GM04503 (cell line): ENCODE data around the gene USP17L28.
"Not testable (repeated sequence)": the region's sequence is repeated elsewhere in the genome, so short reads cannot be mapped to it uniquely, and the experiment has no call there.

Experiments
- DNase-seq: peaks from one replicate; pipeline ENCODE4 v3.0.0-alpha.2; 2012; ENCODE audit warnings: low read depth

Gene USP17L28

GRCh38 chr4:9348593-9348992, at the start of gene USP17L28:
Gene USP17L28, plus strand, starts transcription at chr4:9348893. Its CDS starts 0 bp downstream, at chr4:9348893.
- not testable (repeated sequence) for DNase-seq

- not testable (repeated sequence) for DNase-seq
These were observed 24.5 kb upstream of the USP17L28 start for GRCh38 chr4:9324191-9324590.

GRCh38 chr4:9324865-9325264, 23.8 kb upstream of the USP17L28 start, which contains the start of gene USP17L24:
Gene USP17L24, plus strand, starts transcription at chr4:9325165. Its CDS starts 0 bp downstream, at chr4:9325165.
- DNase-seq, result not testable (repeated sequence)

GRCh38 chr4:9329611-9330010, 19.1 kb upstream of the USP17L28 start, which contains the start of gene USP17L25:
Gene USP17L25, plus strand, starts transcription at chr4:9329911. Its CDS starts 0 bp downstream, at chr4:9329911.
- not testable (repeated sequence) for DNase-seq

- DNase-seq, result not testable (repeated sequence)
These were observed 14.3 kb upstream of the USP17L28 start, which contains the start of gene USP17L26 for GRCh38 chr4:9334358-9334757. Gene USP17L26, plus strand, starts transcription at chr4:9334658. Its CDS starts 0 bp downstream, at chr4:9334658.

- DNase-seq, result not testable (repeated sequence)
These were observed 9.6 kb upstream of the USP17L28 start, which contains the start of gene USP17L5 for GRCh38 chr4:9339103-9339502. Gene USP17L5, plus strand, starts transcription at chr4:9339403. Its CDS starts 0 bp downstream, at chr4:9339403.

GRCh38 chr4:9343848-9344247, 4.8 kb upstream of the USP17L28 start, which contains the start of gene USP17L27:
Gene USP17L27, plus strand, starts transcription at chr4:9344148. Its CDS starts 0 bp downstream, at chr4:9344148.
- DNase-seq, result not testable (repeated sequence)

- DNase-seq, result not testable (repeated sequence)
These were observed 2.2 kb downstream of the USP17L28 start for GRCh38 chr4:9350866-9351265.

GRCh38 chr4:9353338-9353737, 4.6 kb downstream of the USP17L28 start, which contains the start of gene USP17L29:
Gene USP17L29, plus strand, starts transcription at chr4:9353638. Its CDS starts 0 bp downstream, at chr4:9353638.
- DNase-seq, result not testable (repeated sequence)

- not testable (repeated sequence) for DNase-seq
These were observed 14.1 kb downstream of the USP17L28 start, which contains the start of gene USP17L30 for GRCh38 chr4:9362829-9363228. Gene USP17L30, plus strand, starts transcription at chr4:9363129. Its CDS starts 0 bp downstream, at chr4:9363129.

GRCh38 chr4:9379881-9380280, 31.2 kb downstream of the USP17L28 start:
- not testable (repeated sequence) for DNase-seq

GRCh38 chr4:9381012-9381534, 32.4 kb downstream of the USP17L28 start:
- not testable (repeated sequence) for DNase-seq

- no peak for DNase-seq
These were observed 35.4 kb downstream of the USP17L28 start for GRCh38 chr4:9384126-9384525.

- DNase-seq, result not testable (repeated sequence)
These were observed 40.3 kb downstream of the USP17L28 start for GRCh38 chr4:9389001-9389400.
